Activated T-helper 1 cell treated with anti-CD3 and anti-CD28 coated beads, Interleukin-2, amount 50 U/mL, for 16 hours (primary cell): ENCODE results near the gene SEC14L2.
"Not testable (repeated sequence)": the region's sequence is repeated elsewhere in the genome, so short reads cannot be mapped to it uniquely, and the experiment has no call there.

Experiments used
- DNase-seq, 2 donors: peaks; one replicate each; pipeline ENCODE4 v3.0.0-alpha.2; 2020; ENCODE audit warnings: low read depth in 1 of 2, low spot score in 1 of 2

The SEC14L2 gene

DNA sequence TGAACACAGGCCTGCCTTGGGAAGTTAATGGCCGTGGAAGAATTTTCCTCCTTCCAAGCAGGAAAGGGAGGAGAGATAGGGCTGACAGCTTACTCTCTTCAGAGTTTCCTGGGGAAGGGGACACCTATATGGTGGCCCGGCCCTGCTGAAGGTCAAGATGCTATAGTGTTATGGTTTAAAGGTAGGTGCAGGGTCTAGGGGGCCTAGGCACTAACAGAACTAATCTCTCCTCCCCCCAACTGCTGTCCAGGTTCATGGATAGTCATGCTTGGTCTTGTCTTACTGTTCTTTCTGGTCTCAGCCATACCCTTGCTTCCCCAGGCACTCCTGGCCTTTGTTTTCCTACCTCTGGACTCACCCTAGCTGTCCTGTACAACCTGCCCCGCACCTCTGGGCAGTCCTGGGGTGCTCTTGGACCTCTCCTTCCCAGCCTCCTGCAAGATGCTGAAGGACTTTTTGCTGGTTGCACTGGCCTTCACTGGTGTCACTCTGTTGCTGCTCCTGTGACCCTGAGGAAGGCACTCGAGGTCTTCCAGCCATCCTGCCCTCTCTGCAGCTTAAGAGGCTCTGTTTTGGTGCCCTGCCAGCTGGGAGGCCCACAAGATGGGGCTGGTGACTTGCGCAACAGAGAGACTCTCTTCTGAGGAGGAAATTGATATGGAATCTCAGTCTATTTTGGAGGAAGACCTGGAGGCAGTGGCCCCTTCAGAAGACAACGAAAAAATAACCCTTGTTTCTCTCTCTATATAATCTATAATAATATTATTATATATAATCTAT is 57.1 kb downstream of the SEC14L2 start:
- no peak for DNase-seq

DNA sequence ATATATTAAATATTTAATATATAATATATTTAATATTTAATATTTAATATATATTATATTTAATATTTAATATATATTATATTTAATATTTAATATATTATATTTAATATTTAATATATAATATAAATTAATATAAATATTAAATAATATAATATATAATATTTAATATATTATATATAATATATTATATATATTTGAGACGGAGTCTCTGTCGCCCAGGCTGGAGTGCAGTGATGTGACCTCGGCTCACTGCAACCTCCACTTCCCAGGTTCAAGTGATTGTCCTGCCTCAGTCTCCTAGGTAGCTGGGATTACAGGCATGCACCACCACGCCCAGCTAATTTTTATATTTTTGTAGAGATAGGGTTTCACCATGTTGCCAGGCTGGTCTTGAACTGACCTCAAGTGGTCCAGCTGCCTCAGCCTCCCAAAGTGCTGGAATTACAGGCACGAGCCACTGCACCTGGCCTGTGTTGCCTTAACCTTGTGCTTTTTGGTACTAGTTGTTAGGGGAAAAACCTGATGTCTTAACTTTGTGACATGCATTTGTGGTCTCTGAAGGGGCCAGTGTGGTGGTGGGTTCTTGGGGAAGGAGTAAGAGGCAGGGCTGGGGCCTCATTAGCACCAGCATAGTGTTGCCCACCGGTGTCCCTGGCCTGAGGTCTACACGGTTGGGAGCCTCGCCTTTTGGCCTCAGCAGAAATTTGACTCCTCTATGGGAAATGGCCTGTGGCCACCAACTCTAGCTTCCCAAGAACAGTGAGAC is 58.4 kb downstream of the SEC14L2 start:
- DNase-seq = no peak

- no peak for DNase-seq
Observed at GRCh38 chr22:30457981-30458380, 61.2 kb downstream of the SEC14L2 start.

GRCh38 chr22:30459181-30460052 is 62.6 kb downstream of the SEC14L2 start:
- DNase-seq = no peak

GRCh38 chr22:30460147-30460546 is 63.3 kb downstream of the SEC14L2 start:
- no peak for DNase-seq

DNA sequence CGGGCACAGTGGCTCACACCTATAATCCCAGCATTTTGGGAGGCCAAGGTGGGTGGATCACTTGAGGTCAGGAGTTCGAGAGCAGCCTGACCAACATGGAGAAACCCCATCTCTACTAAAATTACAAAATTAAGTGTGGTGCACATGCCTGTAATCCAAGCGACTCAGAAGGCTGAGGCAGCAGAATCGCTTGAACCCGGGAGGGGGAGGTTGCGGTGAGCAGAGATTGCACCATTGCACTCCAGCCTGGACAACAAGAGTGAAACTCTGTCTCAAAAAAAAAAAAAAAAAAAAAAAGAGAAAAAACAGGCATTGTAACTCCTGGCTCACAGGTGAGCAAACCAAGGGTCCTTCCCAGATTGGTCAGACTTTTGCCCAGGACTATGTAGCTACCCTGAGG is 63.7 kb downstream of the SEC14L2 start:
- DNase-seq = not testable (repeated sequence)

- DNase-seq = no peak
Observed at GRCh38 chr22:30469165-30469564, 72.3 kb downstream of the SEC14L2 start.

DNA sequence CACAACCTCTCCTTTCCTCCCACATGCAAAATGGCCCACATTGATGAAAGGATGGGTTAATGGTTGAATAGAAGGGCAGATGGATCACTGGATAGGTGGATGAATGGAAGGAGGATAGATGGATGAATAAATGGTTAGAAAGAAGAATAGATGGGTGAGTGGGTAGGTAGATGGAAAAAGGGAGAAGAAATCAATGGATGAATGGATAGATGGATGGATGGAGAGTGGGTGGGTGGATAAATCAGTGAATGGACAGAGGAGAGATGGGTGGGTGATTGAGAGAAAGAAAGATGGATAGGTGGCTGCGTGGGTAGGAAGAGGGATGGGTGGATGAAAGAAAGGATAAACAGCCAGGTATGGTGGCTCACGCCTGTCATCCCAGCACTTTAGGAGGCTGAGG is 73.8 kb downstream of the SEC14L2 start:
- no peak for DNase-seq

GRCh38 chr22:30471616-30472318 is 74.9 kb downstream of the SEC14L2 start, which contains the start of gene SEC14L3:
TSS of gene SEC14L3 (minus strand) at chr22:30472017. CDS start at chr22:30471958, 59 bp downstream.
- no peak for DNase-seq

GRCh38 chr22:30472994-30473720 is 76.3 kb downstream of the SEC14L2 start:
- DNase-seq = no peak

- DNase-seq = no peak
Observed at GRCh38 chr22:30474121-30474520, 77.3 kb downstream of the SEC14L2 start.
